Occipital lobe (tissue), 2 donors: Measurements from ENCODE around the gene RAB30. TPM values are rescaled to one million over a fixed set of nuclear protein-coding genes. Genes with fewer than 3 reads are reported as not detected.
A peak's percentile ranks its signal among the peaks of the same experiment; 100 is the strongest.
"Not testable (repeated sequence)": the region's sequence is repeated elsewhere in the genome, so short reads cannot be mapped to it uniquely, and the experiment has no call there.

Experiments used
- DNase-seq: peaks from one replicate; lab custom pipeline; 2025; lab: John Stamatoyannopoulos, UW
- total RNA-seq: library from RNA; depleted of rRNA; stranded (reverse); fragments of >200 nt; gene quantifications from one replicate; pipeline ENCODE4 v1.2.3, GENCODE V29; 2014

Gene RAB30
- total RNA-seq, 1 donor from 2014 or later, result 47.3 TPM

- no peak for DNase-seq
These were observed 60.1 kb downstream of the RAB30 start for GRCh38 chr11:83011333-83012167.

GRCh38 chr11:83009999-83010398 is 61.7 kb downstream of the RAB30 start:
- no peak for DNase-seq

- DNase-seq, result not testable (repeated sequence)
These were observed 62.6 kb downstream of the RAB30 start for GRCh38 chr11:83009136-83009535.

- no peak for DNase-seq
These were observed 63.1 kb downstream of the RAB30 start for GRCh38 chr11:83008581-83008923.

GRCh38 chr11:83007909-83008580 is 63.7 kb downstream of the RAB30 start:
- peak; percentile 12 for DNase-seq

GRCh38 chr11:83007477-83007876 is 64.2 kb downstream of the RAB30 start:
- DNase-seq, result no peak

GRCh38 chr11:83006877-83007330 is 64.8 kb downstream of the RAB30 start:
- no peak for DNase-seq

- DNase-seq, result no peak
These were observed 66.7 kb downstream of the RAB30 start for GRCh38 chr11:83004746-83005556.

GRCh38 chr11:83002522-83002921 is 69.2 kb downstream of the RAB30 start:
- DNase-seq, result no peak

GRCh38 chr11:83002053-83002452 is 69.6 kb downstream of the RAB30 start:
- DNase-seq, result no peak

- DNase-seq, result no peak
These were observed 71.3 kb downstream of the RAB30 start for GRCh38 chr11:83000381-83000780.

GRCh38 chr11:82999232-82999631 is 72.5 kb downstream of the RAB30 start:
- no peak for DNase-seq

- DNase-seq, result no peak
These were observed 73.0 kb downstream of the RAB30 start for GRCh38 chr11:82998697-82999096.

GRCh38 chr11:82996966-82997606 is 74.6 kb downstream of the RAB30 start:
- DNase-seq, result no peak

- DNase-seq, result peak; percentile 25
These were observed 75.8 kb downstream of the RAB30 start for GRCh38 chr11:82995754-82996398.

- no peak for DNase-seq
These were observed 76.5 kb downstream of the RAB30 start for GRCh38 chr11:82995235-82995634.

- DNase-seq, result no peak
These were observed 77.0 kb downstream of the RAB30 start for GRCh38 chr11:82994604-82995230.

GRCh38 chr11:82992223-82992622 is 79.5 kb downstream of the RAB30 start:
- peak; percentile 10 for DNase-seq

- no peak for DNase-seq
These were observed 81.9 kb downstream of the RAB30 start for GRCh38 chr11:82989628-82990404.
